ENCODE data around the gene LCLAT1.

Gene LCLAT1

DNA sequence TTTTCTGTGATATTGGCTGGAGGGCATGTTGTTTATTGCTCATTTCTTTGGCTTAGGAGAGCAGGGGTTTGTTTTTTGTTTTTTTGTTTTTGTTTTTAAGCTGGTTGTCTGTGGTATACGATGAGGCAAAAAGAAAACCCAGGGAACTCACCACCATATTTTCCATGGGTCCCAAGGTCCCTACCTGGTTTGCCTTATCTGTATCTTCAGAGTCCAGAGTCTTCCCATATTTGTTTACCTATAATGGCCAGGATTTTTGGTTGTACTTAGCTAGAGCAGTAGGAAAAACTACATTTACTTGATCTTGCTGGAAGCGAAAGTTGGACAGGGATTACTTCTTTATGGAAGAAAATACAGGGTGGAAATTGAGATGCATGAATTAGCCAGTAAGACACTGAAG is 9.5 kb downstream of the LCLAT1 start:
- peaks cover 32% of the 10 kb centered on the region for H4K20me1 ChIP-seq (ENCODE audit: insufficient read depth, low read length)
- H3K27me3 ChIP-seq (ENCODE audit: insufficient read depth, low read length, poor library complexity): no peaks in the 10 kb centered on the region
- peaks cover 81% of the 10 kb centered on the region for H3K79me2 ChIP-seq (ENCODE audit: insufficient read depth, low read length)
- no peak for TF ChIP-seq CTCF (IDR thresholded peaks at IDR 0.05; ENCODE audit: borderline replicate concordance, extremely low read depth, low read length, poor library complexity, severe bottlenecking)
- no peak for TF ChIP-seq EZH2 (IDR thresholded peaks at IDR 0.05; ENCODE audit: borderline replicate concordance, low read depth, low read length, severe bottlenecking)
- ATAC-seq (ENCODE audit: insufficient read depth, low read depth) (no peak), DNase-seq (no peak)
- H3K9me3 ChIP-seq (ENCODE audit: insufficient read depth, low read length, severe bottlenecking): no peaks in the 10 kb centered on the region
- no peak overlapping the region for H3K9ac ChIP-seq (ENCODE audit: low read depth, low read length)
- no peak overlapping the region for H3K27ac ChIP-seq (ENCODE audit: low read length)
- 0 out of 2 replicates have a peak, but pooled peaks cover 5% of the 10 kb centered on the region for H3K36me3 ChIP-seq (ENCODE audit: insufficient read depth, low read length)
- no peak overlapping the region for H2AFZ ChIP-seq (ENCODE audit: low read depth, low read length)
- no peak overlapping the region for H3K4me3 ChIP-seq (ENCODE audit: low read depth in 1 of 2, low read length in 2 of 2)
- no peaks in the 10 kb centered on the region for H3K4me1 ChIP-seq (ENCODE audit: insufficient read depth, low read length)
- H3K4me2 ChIP-seq (ENCODE audit: insufficient read depth, low read length): no peak overlapping the region

GRCh38 chr2:30457296-30457695 is 10.2 kb downstream of the LCLAT1 start:
- H3K4me3 ChIP-seq (ENCODE audit: low read depth in 1 of 2, low read length in 2 of 2): no peak overlapping the region

GRCh38 chr2:30459140-30459539 is 12.1 kb downstream of the LCLAT1 start:
- Histone ChIP-seq H3K27ac (ENCODE audit: low read length) (no peak overlapping the region), H3K27me3 (ENCODE audit: insufficient read depth, low read length, poor library complexity) (no peaks in the 10 kb centered on the region), H3K9me3 (ENCODE audit: insufficient read depth, low read length, severe bottlenecking) (no peaks in the 10 kb centered on the region), H3K36me3 (ENCODE audit: insufficient read depth, low read length) (0 out of 2 replicates have a peak, but pooled peaks cover 5% of the 10 kb centered on the region), H2AFZ (ENCODE audit: low read depth, low read length) (no peak overlapping the region), H3K4me1 (ENCODE audit: insufficient read depth, low read length) (no peaks in the 10 kb centered on the region), H4K20me1 (ENCODE audit: insufficient read depth, low read length) (peaks cover 31% of the 10 kb centered on the region), H3K79me2 (ENCODE audit: insufficient read depth, low read length) (peaks cover 70% of the 10 kb centered on the region), H3K4me2 (ENCODE audit: insufficient read depth, low read length) (no peak overlapping the region), H3K9ac (ENCODE audit: low read depth, low read length) (no peak overlapping the region), H3K4me3 (ENCODE audit: low read depth in 1 of 2, low read length in 2 of 2) (no peak overlapping the region)
- ATAC-seq (ENCODE audit: insufficient read depth, low read depth) (no peak), DNase-seq (no peak)
- TF ChIP-seq CTCF (IDR thresholded peaks at IDR 0.05; ENCODE audit: borderline replicate concordance, extremely low read depth, low read length, poor library complexity, severe bottlenecking) (no peak), EZH2 (IDR thresholded peaks at IDR 0.05; ENCODE audit: borderline replicate concordance, low read depth, low read length, severe bottlenecking) (no peak)

More at GRCh38 chr2:30457296-30457695, 10.2 kb downstream of the LCLAT1 start:
- Histone ChIP-seq H4K20me1 (ENCODE audit: insufficient read depth, low read length) (peaks cover 35% of the 10 kb centered on the region), H3K27me3 (ENCODE audit: insufficient read depth, low read length, poor library complexity) (no peaks in the 10 kb centered on the region), H3K4me1 (ENCODE audit: insufficient read depth, low read length) (no peaks in the 10 kb centered on the region), H3K36me3 (ENCODE audit: insufficient read depth, low read length) (0 out of 2 replicates have a peak, but pooled peaks cover 5% of the 10 kb centered on the region), H3K79me2 (ENCODE audit: insufficient read depth, low read length) (peaks cover 82% of the 10 kb centered on the region), H3K9ac (ENCODE audit: low read depth, low read length) (no peak overlapping the region), H3K9me3 (ENCODE audit: insufficient read depth, low read length, severe bottlenecking) (no peaks in the 10 kb centered on the region), H3K27ac (ENCODE audit: low read length) (no peak overlapping the region), H2AFZ (ENCODE audit: low read depth, low read length) (no peak overlapping the region), H3K4me2 (ENCODE audit: insufficient read depth, low read length) (no peak overlapping the region)
- DNase-seq (no peak), ATAC-seq (ENCODE audit: insufficient read depth, low read depth) (no peak)
- TF ChIP-seq CTCF (IDR thresholded peaks at IDR 0.05; ENCODE audit: borderline replicate concordance, extremely low read depth, low read length, poor library complexity, severe bottlenecking) (no peak), EZH2 (IDR thresholded peaks at IDR 0.05; ENCODE audit: borderline replicate concordance, low read depth, low read length, severe bottlenecking) (no peak)

Measured in DND-41 (cell line).